Brain microvascular endothelial cell (primary cell): ENCODE data around the gene REST.

Source experiments
- DNase-seq: peaks from one replicate; pipeline ENCODE4 v3.0.0-alpha.2; 2020
- H3K27ac ChIP-seq: fragments of 250-450 bp; sonication (Bioruptor Pico); 2 replicates; pipeline ENCODE4 v1.5.1; 2020; ENCODE audit warnings: mild to moderate bottlenecking, moderate library complexity
- H3K27me3 ChIP-seq: fragments of 250-450 bp; sonication (Bioruptor Pico); replicated peaks from 2 replicates; pipeline ENCODE4 v1.5.1; 2020; ENCODE audit warnings: mild to moderate bottlenecking
- H3K36me3 ChIP-seq: fragments of 250-450 bp; sonication (Bioruptor Pico); replicated peaks from 2 replicates; pipeline ENCODE4 v1.5.1; 2020; ENCODE audit warnings: mild to moderate bottlenecking
- H3K4me3 ChIP-seq: 2 replicates; pipeline ENCODE4 v1.5.1; 2011; ENCODE audit warnings: low read depth, mild to moderate bottlenecking, control low read depth, low read length, moderate library complexity
- CTCF ChIP-seq: IDR thresholded peaks from 2 replicates; pipeline ENCODE4 v1.5.1; 2011; ENCODE audit warnings: low read depth, mild to moderate bottlenecking, moderate library complexity, low read length, control low read depth, inconsistent platforms; ENCODE audit errors: missing control alignments
- in situ Hi-C: cut with HindIII; loops from 2 replicates; pipeline ENCODE4 v1.10.0; 2017; ENCODE audit warnings: low sequenced_read_pairs, low pct_ligation_motif_present

The REST gene

GRCh38 chr4:56870946-56871345, 36.8 kb upstream of the REST start:
- DNase-seq, result no peak
- Histone ChIP-seq H3K4me3 (no peak overlapping the region), H3K27me3 (no peaks in the 10 kb centered on the region), H3K36me3 (no peaks in the 10 kb centered on the region), H3K27ac (no peak overlapping the region)
- no peak for TF ChIP-seq CTCF
- in situ Hi-C loops, result no loop called here

GRCh38 chr4:56871371-56871866, 36.3 kb upstream of the REST start:
- DNase-seq, result no peak
- in situ Hi-C loops, result no loop called here
- Histone ChIP-seq H3K36me3 (no peaks in the 10 kb centered on the region), H3K27me3 (no peaks in the 10 kb centered on the region), H3K27ac (no peak overlapping the region), H3K4me3 (no peak overlapping the region)
- TF ChIP-seq CTCF, result no peak

- DNase-seq, result no peak
- H3K36me3 ChIP-seq, result no peaks in the 10 kb centered on the region
- in situ Hi-C loops, result no loop called here
- no peak for TF ChIP-seq CTCF
- H3K27ac ChIP-seq, result no peak overlapping the region
- H3K4me3 ChIP-seq, result no peak overlapping the region
- H3K27me3 ChIP-seq, result no peaks in the 10 kb centered on the region
Observed at GRCh38 chr4:56874166-56874565, 33.5 kb upstream of the REST start.

- in situ Hi-C loops, result no loop called here
- no peak for TF ChIP-seq CTCF
- H3K4me3 ChIP-seq, result no peak overlapping the region
- no peak for DNase-seq
- no peaks in the 10 kb centered on the region for H3K27me3 ChIP-seq
- H3K27ac ChIP-seq, result no peak overlapping the region
- H3K36me3 ChIP-seq, result no peaks in the 10 kb centered on the region
Observed at GRCh38 chr4:56874923-56875322, 32.8 kb upstream of the REST start.

- Histone ChIP-seq H3K36me3 (no peaks in the 10 kb centered on the region), H3K27me3 (no peaks in the 10 kb centered on the region), H3K27ac (no peak overlapping the region), H3K4me3 (no peak overlapping the region)
- no peak for DNase-seq
- no peak for TF ChIP-seq CTCF
- in situ Hi-C loops, result no loop called here
Observed at GRCh38 chr4:56876264-56876663, 31.4 kb upstream of the REST start.

- in situ Hi-C loops, result no loop called here
Observed at GRCh38 chr4:56879996-56880395, 27.7 kb upstream of the REST start.

More at GRCh38 chr4:56879996-56880395, 27.7 kb upstream of the REST start:
- no peak for TF ChIP-seq CTCF
- Histone ChIP-seq H3K36me3 (no peaks in the 10 kb centered on the region), H3K27me3 (no peaks in the 10 kb centered on the region), H3K4me3 (no peak overlapping the region), H3K27ac (no peak overlapping the region)
- no peak for DNase-seq
